ENCODE measurements around the gene RTP4. TPM values are rescaled to one million over a fixed set of nuclear protein-coding genes. Genes with fewer than 3 reads are reported as not detected.

RTP4 gene
- total and polyA plus RNA-seq, 2 donors (not counting 3 experiments of a cell fraction or from before 2014, with no cell fraction given), result 0.12 to 0.22 TPM

GRCh38 chr3:187396661-187397060 is 28.5 kb downstream of the RTP4 start:
- Histone ChIP-seq H3K4me2 (ENCODE audit: insufficient read depth, low read length) (no peak overlapping the region), H3K4me1 (ENCODE audit: control insufficient read depth, extremely low read depth, insufficient read depth, low read length) (no peaks in the 10 kb centered on the region), H3K27me3 (ENCODE audit: control insufficient read depth in 2 of 2, insufficient read depth in 2 of 2, low read length in 2 of 2) (no peaks in the 10 kb centered on the region), H3K9me3 (replicated peaks; ENCODE audit: control insufficient read depth, insufficient read depth, low read length) (no peaks in the 10 kb centered on the region), H3K79me2 (ENCODE audit: control insufficient read depth, insufficient read depth, low read length) (no peaks in the 10 kb centered on the region), H3K4me3 (replicated peaks in 1 of 3; ENCODE audit: insufficient read depth in 1 of 3, low read depth in 1 of 3, low read length in 3 of 3) (no peak overlapping the region), H3K9me1 (replicated peaks; ENCODE audit: control insufficient read depth, extremely low read depth, insufficient read depth, low read length) (no peaks in the 10 kb centered on the region), H3K36me3 (ENCODE audit: control insufficient read depth in 2 of 2, extremely low read depth in 1 of 2, insufficient read depth in 2 of 2, low read length in 2 of 2) (no peaks in the 10 kb centered on the region), H3K27ac (ENCODE audit: insufficient read depth, low read depth, low read length) (no peak overlapping the region), H2AFZ (ENCODE audit: low read depth, low read length) (no peak overlapping the region), H4K20me1 (replicated peaks; ENCODE audit: control insufficient read depth, extremely low read depth, insufficient read depth, low read length) (no peaks in the 10 kb centered on the region), H3K9ac (replicated peaks; ENCODE audit: extremely low read depth, insufficient read depth, low read length) (no peak overlapping the region)
- TF ChIP-seq MAX (IDR thresholded peaks at IDR 0.05; ENCODE audit: insufficient read depth, insufficient read length) (no peak), MYC (IDR thresholded peaks at IDR 0.05; ENCODE audit: low read depth, low read length) (no peak), CTCF (IDR thresholded peaks at IDR 0.05; ENCODE audit: extremely low read depth in 1 of 2, insufficient read depth in 1 of 2, low read depth in 1 of 2, low read length in 2 of 2) (no peak), POLR2AphosphoS5 (IDR thresholded peaks at IDR 0.05; ENCODE audit: insufficient read depth, low read depth, low read length) (no peak), GATA2 (IDR thresholded peaks at IDR 0.05; ENCODE audit: insufficient read depth, insufficient read length, low read depth, low read length) (no peak), POLR2A (IDR thresholded peaks at IDR 0.05; ENCODE audit: low read depth, low read length) (no peak), EZH2 (IDR thresholded peaks at IDR 0.05; ENCODE audit: borderline replicate concordance, low read depth, low read length, severe bottlenecking) (no peak)
- POLR2A ChIA-PET, result no interaction called here
- CTCF ChIA-PET, result no interaction called here
- BruUV-seq (replicated peaks), result no TSS peak
- intact Hi-C loops (cut with micrococcal nuclease) (no loop called here), dilution Hi-C loops (cut with MboI; ENCODE audit: extremely low pct_ligation_motif_present, low sequenced_read_pairs) (no loop called here)
- FAIRE-seq (no peak), DNase-seq (ENCODE audit: low read depth, low spot score) (no peak)
